HL-60 (cell line): ENCODE measurements around the gene KRT74.

ENCODE experiments used
- DNase-seq, 2 experiments: peaks; one replicate each; pipeline ENCODE4 v3.0.0-alpha.2; 2010 to 2020; ENCODE audit warnings: low read depth in 1 of 2, low spot score in 1 of 2
- H3K27ac ChIP-seq: fragments of 250-450 bp; sonication (Bioruptor Pico); replicated peaks from 2 replicates; pipeline ENCODE4 v1.5.1; 2020; ENCODE audit warnings: mild to moderate bottlenecking, moderate library complexity
- H3K27me3 ChIP-seq: fragments of 250-450 bp; sonication (Bioruptor Pico); 2 replicates; pipeline ENCODE4 v1.5.1; 2021; ENCODE audit warnings: mild to moderate bottlenecking, moderate library complexity; ENCODE audit not compliant: insufficient read depth, poor library complexity, severe bottlenecking
- H3K4me3 ChIP-seq: replicated peaks from 2 replicates; pipeline ENCODE4 v1.5.1; 2011; ENCODE audit warnings: mild to moderate bottlenecking, control low read depth, low read length; ENCODE audit not compliant: insufficient read depth
- CTCF ChIP-seq: IDR thresholded peaks from one replicate; pipeline ENCODE4 v1.5.1; 2011; ENCODE audit warnings: low read length, control low read depth, inconsistent platforms; ENCODE audit not compliant: insufficient read depth
- GABPA ChIP-seq: IDR thresholded peaks from 2 replicates; pipeline ENCODE4 v1.6.1; 2012; ENCODE audit warnings: low read depth
- POLR2AphosphoS5 ChIP-seq: IDR thresholded peaks from 2 replicates; pipeline ENCODE4 v1.6.1; 2012; ENCODE audit warnings: low read depth
- REST ChIP-seq: IDR thresholded peaks from 2 replicates; pipeline ENCODE4 v1.6.1; 2012; ENCODE audit warnings: low read depth; ENCODE audit not compliant: insufficient replicate concordance
- SPI1 ChIP-seq: IDR thresholded peaks from 2 replicates; pipeline ENCODE4 v1.6.1; 2012; ENCODE audit warnings: low read depth, mild to moderate bottlenecking, borderline replicate concordance

KRT74 gene

GRCh38 chr12:52564582-52564981, 9.1 kb downstream of the KRT74 start:
- H3K27ac ChIP-seq, result no peak overlapping the region
- peaks cover 2% of the 10 kb centered on the region for H3K27me3 ChIP-seq
- no peak for DNase-seq
- no peak for TF ChIP-seq GABPA
- no peak for TF ChIP-seq REST
- no peak for TF ChIP-seq SPI1
- TF ChIP-seq POLR2AphosphoS5, result no peak
- no peak for TF ChIP-seq CTCF
- H3K4me3 ChIP-seq, result no peak overlapping the region

GRCh38 chr12:52561880-52562449, 11.7 kb downstream of the KRT74 start:
- no peaks in the 10 kb centered on the region for H3K27me3 ChIP-seq
- TF ChIP-seq POLR2AphosphoS5 (no peak), CTCF (no peak), REST (no peak), GABPA (no peak), SPI1 (no peak)

GRCh38 chr12:52559979-52560378, 13.7 kb downstream of the KRT74 start:
- Histone ChIP-seq H3K27me3 (no peaks in the 10 kb centered on the region), H3K4me3 (no peak overlapping the region), H3K27ac (no peak overlapping the region)
- DNase-seq, result no peak
- TF ChIP-seq POLR2AphosphoS5, result no peak
- TF ChIP-seq GABPA, result no peak
- TF ChIP-seq CTCF, result no peak
- TF ChIP-seq REST, result no peak
- TF ChIP-seq SPI1, result no peak

More at GRCh38 chr12:52561880-52562449, 11.7 kb downstream of the KRT74 start:
- no peak for DNase-seq
- Histone ChIP-seq H3K4me3 (no peak overlapping the region), H3K27ac (no peak overlapping the region)
